Measurements from ENCODE around the gene ZSWIM2.
"Not testable (repeated sequence)": the region's sequence is repeated elsewhere in the genome, so short reads cannot be mapped to it uniquely, and the experiment has no call there.

Gene ZSWIM2

GRCh38 chr2:186848873-186849578, at the start of gene ZSWIM2:
Gene ZSWIM2 (minus strand): TSS chr2:186849170. CDS start chr2:186849130, 40 bp downstream.
- in situ Hi-C loops (cut with MboI; ENCODE audit: low sequenced_read_pairs), result no loop called here

- in situ Hi-C loops (cut with MboI; ENCODE audit: low sequenced_read_pairs), result not testable (repeated sequence)
Observed at GRCh38 chr2:186896220-186896619, 47.2 kb upstream of the ZSWIM2 start.

GRCh38 chr2:186895451-186895850, 46.5 kb upstream of the ZSWIM2 start:
- in situ Hi-C loops (cut with MboI; ENCODE audit: low sequenced_read_pairs), result no loop called here

- in situ Hi-C loops (cut with MboI; ENCODE audit: low sequenced_read_pairs), result no loop called here
Observed at GRCh38 chr2:186894478-186894877, 45.5 kb upstream of the ZSWIM2 start.

GRCh38 chr2:186892821-186893220, 43.9 kb upstream of the ZSWIM2 start:
- in situ Hi-C loops (cut with MboI; ENCODE audit: low sequenced_read_pairs), result no loop called here

GRCh38 chr2:186891185-186891621, 42.2 kb upstream of the ZSWIM2 start:
- in situ Hi-C loops (cut with MboI; ENCODE audit: low sequenced_read_pairs), result no loop called here

GRCh38 chr2:186889101-186889879, 40.3 kb upstream of the ZSWIM2 start:
- in situ Hi-C loops (cut with MboI; ENCODE audit: low sequenced_read_pairs), result no loop called here

- in situ Hi-C loops (cut with MboI; ENCODE audit: low sequenced_read_pairs), result no loop called here
Observed at GRCh38 chr2:186887107-186888090, 38.4 kb upstream of the ZSWIM2 start.

- in situ Hi-C loops (cut with MboI; ENCODE audit: low sequenced_read_pairs), result no loop called here
Observed at GRCh38 chr2:186884587-186884986, 35.6 kb upstream of the ZSWIM2 start.

- in situ Hi-C loops (cut with MboI; ENCODE audit: low sequenced_read_pairs), result no loop called here
Observed at GRCh38 chr2:186883666-186884065, 34.7 kb upstream of the ZSWIM2 start.

- in situ Hi-C loops (cut with MboI; ENCODE audit: low sequenced_read_pairs), result no loop called here
Observed at GRCh38 chr2:186882511-186883071, 33.6 kb upstream of the ZSWIM2 start.

GRCh38 chr2:186881660-186882059, 32.7 kb upstream of the ZSWIM2 start:
- in situ Hi-C loops (cut with MboI; ENCODE audit: low sequenced_read_pairs), result no loop called here

GRCh38 chr2:186879312-186879711, 30.3 kb upstream of the ZSWIM2 start:
- in situ Hi-C loops (cut with MboI; ENCODE audit: low sequenced_read_pairs), result no loop called here

- in situ Hi-C loops (cut with MboI; ENCODE audit: low sequenced_read_pairs), result no loop called here
Observed at GRCh38 chr2:186874713-186875112, 25.7 kb upstream of the ZSWIM2 start.

GRCh38 chr2:186871881-186872280, 22.9 kb upstream of the ZSWIM2 start:
- in situ Hi-C loops (cut with MboI; ENCODE audit: low sequenced_read_pairs), result no loop called here

- in situ Hi-C loops (cut with MboI; ENCODE audit: low sequenced_read_pairs), result no loop called here
Observed at GRCh38 chr2:186868344-186868743, 19.4 kb upstream of the ZSWIM2 start.

- in situ Hi-C loops (cut with MboI; ENCODE audit: low sequenced_read_pairs), result no loop called here
Observed at GRCh38 chr2:186862869-186863709, 14.1 kb upstream of the ZSWIM2 start.

- in situ Hi-C loops (cut with MboI; ENCODE audit: low sequenced_read_pairs), result no loop called here
Observed at GRCh38 chr2:186855216-186855615, 6.2 kb upstream of the ZSWIM2 start.

- in situ Hi-C loops (cut with MboI; ENCODE audit: low sequenced_read_pairs), result no loop called here
Observed at GRCh38 chr2:186853951-186854350, 5.0 kb upstream of the ZSWIM2 start.

GRCh38 chr2:186852508-186852907, 3.5 kb upstream of the ZSWIM2 start:
- in situ Hi-C loops (cut with MboI; ENCODE audit: low sequenced_read_pairs), result no loop called here
